Measurements from ENCODE around the gene PXDN.

PXDN gene

GRCh38 chr2:1713839-1714236, 30.5 kb downstream of the PXDN start:
- no peak for DNase-seq
- Histone ChIP-seq H3K27me3 (ENCODE audit: insufficient read depth, low read depth, severe bottlenecking) (no peaks in the 10 kb centered on the region), H3K9me3 (ENCODE audit: severe bottlenecking) (peaks cover 2% of the 10 kb centered on the region), H3K36me3 (no peaks in the 10 kb centered on the region), H3K27ac (no peak overlapping the region), H3K4me3 (ENCODE audit: low read depth, low read length) (no peak overlapping the region)
- TF ChIP-seq CTCF (IDR thresholded peaks at IDR 0.05; ENCODE audit: low read depth, low read length), result no peak

- no peak for TF ChIP-seq CTCF (IDR thresholded peaks at IDR 0.05; ENCODE audit: low read depth, low read length)
- Histone ChIP-seq H3K4me3 (ENCODE audit: low read depth, low read length) (no peak overlapping the region), H3K36me3 (no peaks in the 10 kb centered on the region), H3K27ac (no peak overlapping the region), H3K27me3 (ENCODE audit: insufficient read depth, low read depth, severe bottlenecking) (no peaks in the 10 kb centered on the region), H3K9me3 (ENCODE audit: severe bottlenecking) (peaks cover 2% of the 10 kb centered on the region)
- DNase-seq, result no peak
Measured at GRCh38 chr2:1713142-1713838, 31.0 kb downstream of the PXDN start.

GRCh38 chr2:1709946-1710560, 34.3 kb downstream of the PXDN start:
- no peaks in the 10 kb centered on the region for H3K9me3 ChIP-seq (ENCODE audit: severe bottlenecking)
- no peak overlapping the region for H3K27ac ChIP-seq
- no peaks in the 10 kb centered on the region for H3K36me3 ChIP-seq
- no peaks in the 10 kb centered on the region for H3K27me3 ChIP-seq (ENCODE audit: insufficient read depth, low read depth, severe bottlenecking)
- no peak for TF ChIP-seq CTCF (IDR thresholded peaks at IDR 0.05; ENCODE audit: low read depth, low read length)
- no peak for DNase-seq
- H3K4me3 ChIP-seq (ENCODE audit: low read depth, low read length), result no peak overlapping the region

- TF ChIP-seq CTCF (IDR thresholded peaks at IDR 0.05; ENCODE audit: low read depth, low read length), result no peak
- no peaks in the 10 kb centered on the region for H3K36me3 ChIP-seq
- no peaks in the 10 kb centered on the region for H3K9me3 ChIP-seq (ENCODE audit: severe bottlenecking)
- H3K4me3 ChIP-seq (ENCODE audit: low read depth, low read length), result no peak overlapping the region
- no peak for DNase-seq
- no peak overlapping the region for H3K27ac ChIP-seq
- no peaks in the 10 kb centered on the region for H3K27me3 ChIP-seq (ENCODE audit: insufficient read depth, low read depth, severe bottlenecking)
Measured at GRCh38 chr2:1709335-1709605, 35.0 kb downstream of the PXDN start.

GRCh38 chr2:1708476-1709334, 35.6 kb downstream of the PXDN start:
- DNase-seq, result no peak
- H3K9me3 ChIP-seq (ENCODE audit: severe bottlenecking), result no peaks in the 10 kb centered on the region
- no peak overlapping the region for H3K4me3 ChIP-seq (ENCODE audit: low read depth, low read length)
- no peaks in the 10 kb centered on the region for H3K27me3 ChIP-seq (ENCODE audit: insufficient read depth, low read depth, severe bottlenecking)
- no peak overlapping the region for H3K27ac ChIP-seq
- H3K36me3 ChIP-seq, result no peaks in the 10 kb centered on the region
- TF ChIP-seq CTCF (IDR thresholded peaks at IDR 0.05; ENCODE audit: low read depth, low read length), result no peak

Data from WERI-Rb-1 (cell line).